BJ (cell line): Measurements from ENCODE around the gene PCDHB8. TPM values are rescaled to one million over a fixed set of nuclear protein-coding genes. Genes with fewer than 3 reads are reported as not detected.
"Not testable (repeated sequence)": the region's sequence is repeated elsewhere in the genome, so short reads cannot be mapped to it uniquely, and the experiment has no call there.

ENCODE experiments used
- CTCF ChIA-PET: fragments of 350-600 bp; formaldehyde crosslinking; extraction: SDS; loops from one replicate; lab custom pipeline; 2021; ENCODE audit warnings: antibody characterized with exemption, inconsistent platforms; lab: Yijun Ruan, JAX
- POLR2A ChIA-PET: fragments of 300-600 bp; sonication (Branson Sonifier 250); formaldehyde crosslinking; extraction: SDS; loops from one replicate; lab custom pipeline; 2021; ENCODE audit warnings: antibody characterized with exemption; lab: Charles Lee
- DNase-seq: peaks from one replicate; pipeline ENCODE4 v3.0.0-alpha.2; 2011; ENCODE audit warnings: low read depth
- H3K27me3 ChIP-seq: 2 replicates; pipeline ENCODE4 v1.6.0; 2011; ENCODE audit warnings: low read length; ENCODE audit not compliant: control insufficient read depth, insufficient read depth
- H3K36me3 ChIP-seq: 2 replicates; pipeline ENCODE4 v1.5.1; 2011; ENCODE audit warnings: low read length; ENCODE audit not compliant: control insufficient read depth, insufficient read depth
- H3K4me3 ChIP-seq: 2 replicates; pipeline ENCODE4 v1.5.1; 2011; ENCODE audit warnings: low read depth, mild to moderate bottlenecking, control low read depth, low read length
- polyA plus RNA-seq: library from polyadenylated mRNA; depleted of rRNA; stranded (reverse); fragments of >200 nt; gene quantifications from 2 replicates; pipeline ENCODE4 v1.2.3, GENCODE V29; 2011
- TF ChIP-seq, protein P1 (sequence below): IDR thresholded peaks from 2 replicates; pipeline ENCODE4 v1.5.1; 2011; ENCODE audit warnings: low read depth, mild to moderate bottlenecking, control low read depth, inconsistent platforms, low read length, moderate library complexity; ENCODE audit not compliant: insufficient read depth

The PCDHB8 gene
- polyA plus RNA-seq, 1 experiment: 0.11 TPM

DNA sequence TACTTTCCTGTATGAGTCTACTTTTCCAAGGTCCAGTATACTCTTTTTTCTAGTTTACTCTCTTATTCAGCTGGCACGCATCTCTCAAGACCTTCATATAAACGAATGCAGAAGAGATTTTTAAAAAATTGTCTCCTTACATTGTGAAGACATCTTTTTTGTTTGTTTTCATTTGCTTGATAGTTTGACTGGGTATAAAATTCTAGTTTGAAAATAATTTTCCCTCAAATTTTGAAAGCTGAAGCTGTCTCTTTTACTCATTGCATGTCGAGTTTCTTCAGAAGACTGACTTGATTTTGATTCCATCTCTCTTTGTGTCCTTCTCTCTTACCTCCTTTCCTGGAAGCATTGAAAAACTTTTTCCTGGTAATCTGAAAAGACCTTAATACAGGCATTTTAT, 18.8 kb downstream of the PCDHB8 start:
- Histone ChIP-seq H3K4me3 (no peak overlapping the region), H3K27me3 (no peaks in the 10 kb centered on the region), H3K36me3 (no peaks in the 10 kb centered on the region)
- TF ChIP-seq, protein P1, sequence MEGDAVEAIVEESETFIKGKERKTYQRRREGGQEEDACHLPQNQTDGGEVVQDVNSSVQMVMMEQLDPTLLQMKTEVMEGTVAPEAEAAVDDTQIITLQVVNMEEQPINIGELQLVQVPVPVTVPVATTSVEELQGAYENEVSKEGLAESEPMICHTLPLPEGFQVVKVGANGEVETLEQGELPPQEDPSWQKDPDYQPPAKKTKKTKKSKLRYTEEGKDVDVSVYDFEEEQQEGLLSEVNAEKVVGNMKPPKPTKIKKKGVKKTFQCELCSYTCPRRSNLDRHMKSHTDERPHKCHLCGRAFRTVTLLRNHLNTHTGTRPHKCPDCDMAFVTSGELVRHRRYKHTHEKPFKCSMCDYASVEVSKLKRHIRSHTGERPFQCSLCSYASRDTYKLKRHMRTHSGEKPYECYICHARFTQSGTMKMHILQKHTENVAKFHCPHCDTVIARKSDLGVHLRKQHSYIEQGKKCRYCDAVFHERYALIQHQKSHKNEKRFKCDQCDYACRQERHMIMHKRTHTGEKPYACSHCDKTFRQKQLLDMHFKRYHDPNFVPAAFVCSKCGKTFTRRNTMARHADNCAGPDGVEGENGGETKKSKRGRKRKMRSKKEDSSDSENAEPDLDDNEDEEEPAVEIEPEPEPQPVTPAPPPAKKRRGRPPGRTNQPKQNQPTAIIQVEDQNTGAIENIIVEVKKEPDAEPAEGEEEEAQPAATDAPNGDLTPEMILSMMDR: no peak
- POLR2A ChIA-PET: no interaction called here
- no peak for DNase-seq
- CTCF ChIA-PET: interaction anchor here (0.7 kb wide), 1 partner anchor 245 kb away, joined by 3 read pairs; no protein-coding TSS in a partner anchor

DNA sequence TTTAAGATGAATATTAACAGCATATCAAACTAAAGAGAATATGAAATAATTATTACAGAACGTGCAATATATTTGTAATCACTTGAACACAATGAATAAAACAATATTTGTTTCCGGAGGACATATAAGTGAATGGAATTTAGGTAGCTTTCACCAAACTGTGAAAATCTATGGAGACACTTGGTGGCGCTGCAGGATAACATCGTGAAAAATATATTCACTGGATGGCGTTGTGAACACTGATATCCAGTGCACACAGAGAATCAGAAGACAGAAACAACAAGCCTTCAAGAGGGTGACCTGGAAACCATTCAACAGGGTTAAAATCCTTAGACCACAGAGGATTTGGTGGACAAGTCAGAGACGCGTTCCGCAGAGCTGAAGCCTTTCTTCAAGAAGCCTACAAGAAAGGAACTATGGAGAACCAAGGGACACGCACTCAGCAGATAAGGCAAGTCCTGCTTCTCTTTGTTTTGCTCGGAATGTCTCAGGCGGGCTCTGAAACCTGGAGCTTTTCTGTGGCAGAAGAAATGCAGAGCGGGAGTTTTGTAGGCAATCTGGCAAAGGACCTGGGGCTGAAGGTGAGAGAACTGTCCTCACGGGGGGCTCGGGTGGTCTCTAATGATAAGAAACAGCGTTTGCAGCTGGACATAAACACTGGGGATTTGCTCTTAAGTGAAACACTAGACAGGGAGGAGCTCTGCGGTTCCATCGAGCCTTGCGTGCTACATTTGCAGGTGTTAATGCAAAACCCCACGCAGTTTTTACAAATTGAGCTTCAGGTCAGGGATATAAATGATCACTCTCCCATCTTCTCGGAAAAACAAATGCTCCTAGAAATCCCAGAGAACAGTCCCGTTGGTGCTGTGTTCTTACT, 22.0 kb downstream of the PCDHB8 start, which contains the start of gene PCDHB11:
Gene PCDHB11, plus strand, starts transcription at position 269 of the 877 bp plus-strand sequence. Its CDS starts 148 bp downstream, at position 417.
- CTCF ChIA-PET: interaction anchor here (0.7 to 2.1 kb wide), 8 partner anchors 8 to 365 kb away, joined by 3 to 7 read pairs (median 4); partner anchors contain the start of genes PCDHB12, PCDHB9 and PCDHGB3
- no peak for DNase-seq
- POLR2A ChIA-PET: interaction anchor here (0.7 kb wide), 1 partner anchor 1585 kb away, joined by 3 read pairs; no protein-coding TSS in a partner anchor
- no peaks in the 10 kb centered on the region for H3K36me3 ChIP-seq
- H3K27me3 ChIP-seq: no peaks in the 10 kb centered on the region
- TF ChIP-seq, protein P1: no peak
- H3K4me3 ChIP-seq: no peak within 1 kb of the TSS

DNA sequence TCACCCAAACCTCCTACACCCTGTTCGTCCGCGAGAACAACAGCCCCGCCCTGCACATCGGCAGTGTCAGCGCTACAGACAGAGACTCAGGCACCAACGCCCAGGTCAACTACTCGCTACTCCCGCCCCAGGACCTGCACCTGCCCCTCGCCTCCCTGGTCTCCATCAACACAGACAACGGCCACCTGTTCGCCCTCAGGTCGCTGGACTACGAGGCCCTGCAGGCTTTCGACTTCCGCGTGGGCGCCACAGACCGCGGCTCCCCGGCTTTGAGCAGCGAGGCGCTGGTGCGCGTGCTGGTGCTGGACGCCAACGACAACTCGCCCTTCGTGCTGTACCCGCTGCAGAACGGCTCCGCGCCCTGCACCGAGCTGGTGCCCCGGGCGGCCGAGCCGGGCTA, 23.5 kb downstream of the PCDHB8 start:
- H3K27me3 ChIP-seq, H3K36me3 ChIP-seq, CTCF ChIA-PET, DNase-seq, H3K4me3 ChIP-seq, POLR2A ChIA-PET: not testable (repeated sequence)

DNA sequence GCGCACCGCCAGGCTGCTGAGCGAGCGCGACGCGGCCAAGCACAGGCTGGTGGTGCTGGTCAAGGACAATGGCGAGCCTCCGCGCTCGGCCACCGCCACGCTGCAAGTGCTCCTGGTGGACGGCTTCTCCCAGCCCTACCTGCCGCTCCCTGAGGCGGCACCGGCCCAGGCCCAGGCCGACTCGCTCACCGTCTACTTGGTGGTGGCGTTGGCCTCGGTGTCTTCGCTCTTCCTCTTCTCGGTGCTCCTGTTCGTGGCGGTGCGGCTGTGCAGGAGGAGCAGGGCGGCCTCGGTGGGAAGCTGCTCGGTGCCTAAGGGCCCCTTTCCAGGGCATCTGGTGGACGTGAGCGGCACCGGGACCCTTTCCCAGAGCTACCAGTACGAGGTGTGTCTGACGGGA, 24.1 kb downstream of the PCDHB8 start:
- CTCF ChIA-PET: interaction anchor here (0.9 kb wide), 1 partner anchor 12 kb away, joined by 3 read pairs; the partner anchor contains the start of gene PCDHB13
- H3K36me3 ChIP-seq, H3K27me3 ChIP-seq: not testable (repeated sequence)

DNA sequence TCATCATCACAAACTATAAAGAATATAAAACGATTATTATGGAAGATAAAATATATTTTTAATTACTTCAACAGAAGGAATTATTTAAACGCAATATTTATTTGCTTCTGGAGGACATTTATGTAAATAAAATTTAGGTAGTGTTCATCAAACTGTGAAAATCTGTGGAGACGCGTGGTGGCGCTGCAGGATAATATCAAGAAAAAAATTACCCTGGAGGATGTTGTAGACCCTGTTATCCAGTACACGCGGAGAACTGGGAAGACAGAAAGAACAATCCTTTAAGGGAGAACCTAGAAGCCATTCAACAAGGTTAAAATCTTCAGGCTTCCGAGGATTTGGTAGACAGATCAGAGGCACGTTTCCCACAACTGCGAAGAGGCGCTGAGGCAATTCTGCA, 30.9 kb downstream of the PCDHB8 start, which contains the start of gene PCDHB12:
Gene PCDHB12, plus strand, starts transcription at position 242 of the 400 bp plus-strand sequence. CDS start 189 bp downstream, outside the sequence.
- no peak within 1 kb of the TSS for H3K4me3 ChIP-seq
- H3K36me3 ChIP-seq: no peaks in the 10 kb centered on the region
- ChIA-PET CTCF (interaction anchor here (0.6 to 1.5 kb wide), 6 partner anchors 10 to 356 kb away, joined by 3 to 7 read pairs (median 3); partner anchors contain the start of genes PCDHB10, PCDHB14 and PCDHGA11), POLR2A (no interaction called here)
- TF ChIP-seq, protein P1: 0 out of 2 replicates have a peak, but pooled peaks have one; percentile 10
- DNase-seq: no peak
- H3K27me3 ChIP-seq: no peaks in the 10 kb centered on the region

More for the DNA sequence above, 24.1 kb downstream of the PCDHB8 start:
- POLR2A ChIA-PET, DNase-seq, H3K4me3 ChIP-seq: not testable (repeated sequence)

DNA sequence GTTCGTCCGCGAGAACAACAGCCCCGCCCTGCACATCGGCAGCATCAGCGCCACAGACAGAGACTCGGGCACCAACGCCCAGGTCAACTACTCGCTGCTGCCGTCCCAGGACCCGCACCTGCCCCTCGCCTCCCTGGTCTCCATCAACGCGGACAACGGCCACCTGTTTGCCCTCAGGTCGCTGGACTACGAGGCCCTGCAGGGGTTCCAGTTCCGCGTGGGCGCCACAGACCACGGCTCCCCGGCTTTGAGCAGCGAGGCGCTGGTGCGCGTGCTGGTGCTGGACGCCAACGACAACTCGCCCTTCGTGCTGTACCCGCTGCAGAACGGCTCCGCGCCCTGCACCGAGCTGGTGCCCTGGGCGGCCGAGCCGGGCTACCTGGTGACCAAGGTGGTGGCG, 32.7 kb downstream of the PCDHB8 start:
- DNase-seq, POLR2A ChIA-PET, H3K4me3 ChIP-seq, H3K27me3 ChIP-seq, CTCF ChIA-PET, H3K36me3 ChIP-seq: not testable (repeated sequence)

DNA sequence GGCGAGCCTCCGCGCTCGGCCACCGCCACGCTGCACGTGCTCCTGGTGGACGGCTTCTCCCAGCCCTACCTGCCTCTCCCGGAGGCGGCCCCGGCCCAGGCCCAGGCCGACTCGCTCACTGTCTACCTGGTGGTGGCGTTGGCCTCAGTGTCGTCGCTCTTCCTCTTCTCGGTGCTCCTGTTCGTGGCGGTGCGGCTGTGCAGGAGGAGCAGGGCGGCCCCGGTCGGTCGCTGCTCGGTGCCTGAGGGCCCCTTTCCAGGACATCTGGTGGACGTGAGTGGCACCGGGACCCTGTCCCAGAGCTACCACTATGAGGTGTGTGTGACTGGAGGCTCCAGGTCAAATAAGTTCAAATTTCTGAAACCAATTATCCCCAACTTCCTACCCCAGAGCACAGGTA, 33.3 kb downstream of the PCDHB8 start:
- H3K27me3 ChIP-seq, CTCF ChIA-PET, DNase-seq, POLR2A ChIA-PET, H3K36me3 ChIP-seq, H3K4me3 ChIP-seq: not testable (repeated sequence)
